CD14-positive monocyte (primary cell): Measurements from ENCODE around the gene NUP42. TPM values are rescaled to one million over a fixed set of nuclear protein-coding genes. Genes with fewer than 3 reads are reported as not detected.

ENCODE experiments used
- DNase-seq, 3 donors: peaks; one replicate each; pipeline ENCODE4 v3.0.0-alpha.2; 2011 to 2022
- H2AFZ ChIP-seq: 2 replicates; pipeline ENCODE4 v1.6.0; 2012; ENCODE audit warnings: mild to moderate bottlenecking, low read depth, low read length, inconsistent platforms; ENCODE audit not compliant: insufficient read depth, poor library complexity, severe bottlenecking
- H3K27ac ChIP-seq, 2 donors: 1 replicate in 1 of 2; 2 replicates in 1 of 2; pipeline ENCODE4 v1.5.1; 2012 to 2013; ENCODE audit warnings: low read length in 2 of 2, control low read depth in 1 of 2, inconsistent platforms in 1 of 2, low read depth in 1 of 2, mild to moderate bottlenecking in 1 of 2
- H3K27me3 ChIP-seq, 2 donors: one replicate each; pipeline versions ENCODE4 v1.6.0 to v1.6.1; 2011 to 2013; ENCODE audit warnings: low read length in 2 of 2; ENCODE audit not compliant: control insufficient read depth in 2 of 2, insufficient read depth in 2 of 2
- H3K36me3 ChIP-seq, 2 donors: replicated peaks in 1 of 2; 1 replicate in 1 of 2; 2 replicates in 1 of 2; pipeline versions ENCODE4 v1.5.1 to v1.6.1; 2012 to 2013; ENCODE audit warnings: low read length in 2 of 2, control low read depth in 1 of 2, inconsistent platforms in 1 of 2, mild to moderate bottlenecking in 1 of 2; ENCODE audit not compliant: insufficient read depth in 2 of 2, control insufficient read depth in 1 of 2
- H3K4me1 ChIP-seq, 2 donors: 1 replicate in 1 of 2; 2 replicates in 1 of 2; pipeline versions ENCODE4 v1.5.1 to v1.6.1; 2012 to 2013; ENCODE audit warnings: low read length in 2 of 2, control low read depth in 1 of 2, inconsistent platforms in 1 of 2, mild to moderate bottlenecking in 1 of 2, moderate library complexity in 1 of 2; ENCODE audit not compliant: insufficient read depth in 2 of 2, control insufficient read depth in 1 of 2
- H3K4me2 ChIP-seq: replicated peaks from 2 replicates; pipeline ENCODE3; 2012; ENCODE audit warnings: low read length, moderate library complexity, mild to moderate bottlenecking; ENCODE audit not compliant: poor library complexity, severe bottlenecking; ENCODE audit errors: extremely low read depth
- H3K4me3 ChIP-seq, 3 experiments: fragments of 200-600 bp in 1 of 3; sonication (generic) in 1 of 3; replicated peaks in 1 of 3; 1 replicate in 2 of 3; 2 replicates in 1 of 3; pipeline ENCODE4 v1.5.1; 2011 to 2013; ENCODE audit warnings: low read length in 3 of 3, mild to moderate bottlenecking in 3 of 3, control low read depth in 2 of 3, low read depth in 2 of 3, inconsistent platforms in 1 of 3, moderate library complexity in 1 of 3
- H3K79me2 ChIP-seq: 2 replicates; pipeline ENCODE4 v1.6.0; 2012; ENCODE audit warnings: mild to moderate bottlenecking, control low read depth, inconsistent platforms, low read length, moderate library complexity; ENCODE audit not compliant: insufficient read depth
- H3K9ac ChIP-seq: 2 replicates; pipeline ENCODE4 v1.6.0; 2017; ENCODE audit warnings: low read length, mild to moderate bottlenecking; ENCODE audit not compliant: insufficient read depth, poor library complexity, severe bottlenecking
- H3K9me3 ChIP-seq, 2 donors: replicated peaks in 1 of 2; 1 replicate in 1 of 2; 2 replicates in 1 of 2; pipeline versions ENCODE4 v1.5.1 to v1.6.1; 2012 to 2013; ENCODE audit warnings: low read length in 2 of 2, control low read depth in 1 of 2; ENCODE audit not compliant: control insufficient read depth in 1 of 2, insufficient read depth in 1 of 2
- H4K20me1 ChIP-seq: 2 replicates; pipeline ENCODE4 v1.6.0; 2012; ENCODE audit warnings: mild to moderate bottlenecking, low read length, control low read depth, moderate library complexity; ENCODE audit not compliant: insufficient read depth
- H3K27ac Mint-ChIP-seq, 7 donors: one replicate each; pipeline ENCODE4 v1.8.0; 2020; ENCODE audit warnings: mild to moderate bottlenecking in 7 of 7, mixed read lengths in 7 of 7, moderate library complexity in 6 of 7, inconsistent platforms in 2 of 7
- H3K27me3 Mint-ChIP-seq, 3 donors: one replicate each; pipeline ENCODE4 v1.8.0; 2021 to 2022; ENCODE audit warnings: low read depth in 3 of 3, mild to moderate bottlenecking in 3 of 3, mixed read lengths in 3 of 3, moderate library complexity in 3 of 3, inconsistent platforms in 1 of 3
- H3K36me3 Mint-ChIP-seq, 2 donors: one replicate each; pipeline ENCODE4 v1.8.0; 2020; ENCODE audit warnings: mixed read lengths in 2 of 2, inconsistent platforms in 1 of 2, mild to moderate bottlenecking in 1 of 2
- H3K4me1 Mint-ChIP-seq: one replicate; pipeline ENCODE4 v1.8.0; 2020; ENCODE audit warnings: mild to moderate bottlenecking, mixed read lengths
- H3K4me3 Mint-ChIP-seq, 2 donors: one replicate each; pipeline ENCODE4 v1.8.0; 2020; ENCODE audit warnings: mild to moderate bottlenecking in 2 of 2, mixed read lengths in 2 of 2, moderate library complexity in 1 of 2
- H3K9me3 Mint-ChIP-seq, 7 donors: one replicate each; pipeline ENCODE4 v1.8.0; 2020 to 2022; ENCODE audit warnings: mixed read lengths in 7 of 7, mild to moderate bottlenecking in 6 of 7, moderate library complexity in 6 of 7, inconsistent platforms in 2 of 7
- CTCF ChIP-seq: fragments of 200-600 bp; IDR thresholded peaks from one replicate; pipeline ENCODE4 v1.8.0; 2022; ENCODE audit warnings: antibody characterized with exemption, mild to moderate bottlenecking
- WGBS: methylation state at CpG from one replicate; pipeline ENCODE4 v1.1.5; 2013; ENCODE audit warnings: missing lambda C conversion rate; ENCODE audit not compliant: insufficient coverage; 5-methylcytosine and 5-hydroxymethylcytosine counted together
- intact Hi-C, 2 donors: fragments of 100-400 bp; cut with micrococcal nuclease; formaldehyde crosslinking; loops; one replicate each; pipeline versions ENCODE4 v1.15.0 to v1.15.1; 2023
- polyA plus RNA-seq, 3 donors: library from polyadenylated mRNA; depleted of rRNA in 1 of 3; unstranded in 2 of 3; stranded (reverse) in 1 of 3; fragments of 300-500 nt in 2 of 3; fragments of >200 nt in 1 of 3; fragmentation: Illumina TruSeq in 2 of 3; gene quantifications; 1 replicate in 2 of 3; 2 replicates in 1 of 3; pipeline ENCODE4 v1.2.3, GENCODE V29; 2012 to 2021

The NUP42 gene
- polyA plus RNA-seq, 3 donors = 26.3 to 54.6 (median 28.5) TPM

GRCh38 chr7:23237000-23237399 lies 55.2 kb downstream of the NUP42 start:
- Mint-ChIP-seq H3K4me1 (peaks cover 2% of the 10 kb centered on the region), H3K27ac (no peak overlapping the region), H3K9me3 (no peaks in the 10 kb centered on the region), H3K4me3 (no peak overlapping the region), H3K36me3 (no peaks in the 10 kb centered on the region), H3K27me3 (peaks cover 0 to 2% (median 0%) of the 10 kb centered on the region in 3 donors)
- no peak overlapping the region for H3K4me2 ChIP-seq
- H3K27me3 ChIP-seq = no peaks in the 10 kb centered on the region
- no peak overlapping the region for H3K4me3 ChIP-seq
- TF ChIP-seq CTCF = no peak
- no peak overlapping the region for H3K9ac ChIP-seq
- intact Hi-C loops = no loop called here
- peaks cover 2% of the 10 kb centered on the region in 2 donors for H3K4me1 ChIP-seq
- H3K27ac ChIP-seq = no peak overlapping the region
- H2AFZ ChIP-seq = no peak overlapping the region
- 100% methylated on average over 2 of the region's 3 CpGs for WGBS
- H3K79me2 ChIP-seq = no peaks in the 10 kb centered on the region
- no peaks in the 10 kb centered on the region for H3K36me3 ChIP-seq
- DNase-seq = no peak
- no peaks in the 10 kb centered on the region for H3K9me3 ChIP-seq
- no peaks in the 10 kb centered on the region for H4K20me1 ChIP-seq

- Histone ChIP-seq H3K36me3 (no peaks in the 10 kb centered on the region), H3K4me3 (no peak overlapping the region), H3K4me1 (peaks cover 8 to 10% of the 10 kb centered on the region in 2 donors), H3K27me3 (no peaks in the 10 kb centered on the region), H3K9me3 (no peaks in the 10 kb centered on the region), H4K20me1 (no peaks in the 10 kb centered on the region), H3K4me2 (no peak overlapping the region), H3K79me2 (no peaks in the 10 kb centered on the region), H2AFZ (no peak overlapping the region), H3K27ac (no peak overlapping the region), H3K9ac (no peak overlapping the region)
- Mint-ChIP-seq H3K36me3 (no peaks in the 10 kb centered on the region), H3K4me3 (no peak overlapping the region), H3K9me3 (no peaks in the 10 kb centered on the region), H3K27me3 (peaks cover 0 to 4% (median 3%) of the 10 kb centered on the region in 3 donors), H3K4me1 (peaks cover 11% of the 10 kb centered on the region), H3K27ac (no peak overlapping the region)
- WGBS = 97% methylated on average over 5 of the region's 11 CpGs
- DNase-seq = no peak
- TF ChIP-seq CTCF = no peak
- intact Hi-C loops = no loop called here
Measured at GRCh38 chr7:23238983-23239652, 57.3 kb downstream of the NUP42 start.
